Fibroblast of gingiva (primary cell): ENCODE measurements around the gene HMX3.
"Not testable (repeated sequence)": the region's sequence is repeated elsewhere in the genome, so short reads cannot be mapped to it uniquely, and the experiment has no call there.

ENCODE experiments used
- DNase-seq: peaks from one replicate; pipeline ENCODE4 v3.0.0-alpha.2; 2011; ENCODE audit warnings: low read depth

Gene HMX3

GRCh38 chr10:123175389-123176387, 39.9 kb downstream of the HMX3 start:
- no peak for DNase-seq

DNA sequence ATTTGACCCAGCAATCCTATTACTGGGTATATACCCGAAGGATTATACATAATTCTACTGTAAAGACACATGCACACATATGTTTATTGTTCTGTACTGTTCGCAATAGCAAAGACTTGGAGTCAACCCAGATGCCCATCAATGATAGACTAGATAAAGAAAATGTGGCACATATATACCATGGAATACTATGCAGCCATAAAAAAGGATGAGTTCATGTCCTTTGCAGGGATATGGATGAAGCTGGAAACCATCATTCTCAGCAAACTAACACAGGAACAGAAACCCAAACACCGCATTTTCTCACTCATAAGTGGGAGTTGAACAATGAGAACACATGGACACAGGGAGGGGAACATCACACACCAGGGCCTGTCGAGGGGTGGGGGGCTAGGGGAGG, 42.6 kb downstream of the HMX3 start:
- DNase-seq: not testable (repeated sequence)

DNA sequence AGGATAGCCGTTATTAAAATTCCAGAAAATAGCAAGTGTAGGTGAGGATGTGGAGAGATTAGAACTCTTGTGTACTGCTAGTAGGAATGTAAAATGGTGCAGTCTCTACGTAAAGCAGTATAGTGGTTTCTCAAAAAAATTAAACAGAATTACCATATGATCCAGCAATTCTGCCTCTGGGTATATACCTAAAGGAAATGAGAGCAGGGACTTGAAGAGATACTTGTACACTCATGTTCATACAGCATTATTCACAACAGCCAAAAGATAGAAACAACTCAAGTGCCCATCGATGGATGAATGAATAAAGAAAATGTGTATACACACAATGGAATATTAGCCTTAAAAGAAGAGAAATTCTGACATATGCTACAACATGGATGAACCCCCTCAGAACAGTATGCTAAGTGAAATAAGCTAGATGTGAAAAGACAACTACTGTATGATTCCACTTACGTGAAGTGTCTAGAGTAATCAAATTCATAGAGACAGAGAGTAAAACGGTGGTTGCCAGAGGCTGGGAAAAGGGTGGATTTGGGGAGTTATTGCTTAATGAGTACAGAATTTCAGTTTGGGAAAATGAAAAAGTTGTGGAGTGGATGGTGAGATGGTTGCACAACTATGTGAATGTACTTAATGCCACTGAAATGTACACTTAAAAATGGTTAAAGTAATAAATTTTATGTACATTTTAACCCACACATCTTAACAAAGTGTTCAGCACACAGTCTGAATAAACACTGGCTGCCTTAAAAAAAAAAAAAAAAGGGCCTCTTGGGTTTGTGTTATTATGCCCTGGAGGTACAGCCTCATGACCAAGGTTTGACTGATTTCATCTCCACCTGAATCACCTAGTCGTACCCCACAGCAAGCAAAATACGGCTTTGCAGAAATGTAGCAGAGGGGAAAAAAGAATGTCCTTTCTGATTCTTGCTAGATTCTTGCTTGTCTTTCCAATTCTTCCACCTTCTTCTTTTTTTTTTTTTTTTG, 44.6 kb downstream of the HMX3 start:
- no peak for DNase-seq

- DNase-seq: no peak
Measured at GRCh38 chr10:123183724-123184123, 48.0 kb downstream of the HMX3 start.

GRCh38 chr10:123187781-123188180, 52.0 kb downstream of the HMX3 start:
- no peak for DNase-seq
